Lower lobe of right lung (tissue), 2 donors: ENCODE data around the gene ADGRL3. TPM values are rescaled to one million over a fixed set of nuclear protein-coding genes. Genes with fewer than 3 reads are reported as not detected.

Experiments
- ATAC-seq, 2 donors: fragments of 200-7000 bp; cut with Tn5 transposase; one replicate each; pipeline ENCODE4 v1.9.1; 2020 to 2022; ENCODE audit warnings: mild to moderate bottlenecking in 2 of 2, moderate library complexity in 2 of 2
- DNase-seq: peaks from one replicate; pipeline ENCODE4 v3.0.0-alpha.2; 2020
- H3K27ac ChIP-seq: fragments of 200-600 bp; one replicate; pipeline ENCODE4 v1.8.0; 2022
- H3K27me3 ChIP-seq: fragments of 200-600 bp; one replicate; pipeline ENCODE4 v1.8.0; 2022; ENCODE audit warnings: low read depth
- H3K36me3 ChIP-seq: fragments of 200-600 bp; one replicate; pipeline ENCODE4 v1.8.0; 2022; ENCODE audit warnings: mild to moderate bottlenecking
- H3K4me1 ChIP-seq: fragments of 200-600 bp; one replicate; pipeline ENCODE4 v1.8.0; 2022
- H3K4me3 ChIP-seq: fragments of 200-600 bp; one replicate; pipeline ENCODE4 v1.8.0; 2022; ENCODE audit warnings: mild to moderate bottlenecking
- H3K9me3 ChIP-seq: fragments of 200-600 bp; one replicate; pipeline ENCODE4 v1.8.0; 2022
- CTCF ChIP-seq: fragments of 200-600 bp; IDR thresholded peaks from one replicate; pipeline ENCODE4 v1.8.0; 2022; ENCODE audit warnings: antibody characterized with exemption, mild to moderate bottlenecking
- intact Hi-C: fragments of 100-400 bp; cut with DNase I; formaldehyde crosslinking; loops from one replicate; pipeline ENCODE4 v1.11.0; 2022
- total RNA-seq: library from RNA; stranded (reverse); fragmentation: NEBNext Ultra II Directional; extraction: Animal tissue kit (Norgen Biotek cat#: 25700); gene quantifications from one replicate; pipeline ENCODE4 v1.2.1, GENCODE V29; 2021
- donor health status: DM: no; HTN: yes; CAD: no; lungs with severe emphysema.

The ADGRL3 gene
- total RNA-seq, 1 donor from 2014 or later = 6.0 TPM

GRCh38 chr4:61666244-61666643, 466.1 kb downstream of the ADGRL3 start:
- Histone ChIP-seq H3K36me3 (no peaks in the 10 kb centered on the region), H3K27me3 (no peaks in the 10 kb centered on the region), H3K9me3 (no peaks in the 10 kb centered on the region), H3K4me1 (no peaks in the 10 kb centered on the region), H3K27ac (no peak overlapping the region), H3K4me3 (no peak overlapping the region)
- TF ChIP-seq CTCF = no peak
- ATAC-seq (no peak), DNase-seq (no peak)
- intact Hi-C loops = no loop called here

- TF ChIP-seq CTCF = no peak
- H3K4me1 ChIP-seq = no peaks in the 10 kb centered on the region
- no peaks in the 10 kb centered on the region for H3K36me3 ChIP-seq
- DNase-seq (no peak), ATAC-seq (no peak)
- H3K27ac ChIP-seq = no peak overlapping the region
- intact Hi-C loops = no loop called here
- no peaks in the 10 kb centered on the region for H3K27me3 ChIP-seq
- H3K9me3 ChIP-seq = no peaks in the 10 kb centered on the region
- no peak overlapping the region for H3K4me3 ChIP-seq
Measured at GRCh38 chr4:61671599-61671998, 471.5 kb downstream of the ADGRL3 start.

DNA sequence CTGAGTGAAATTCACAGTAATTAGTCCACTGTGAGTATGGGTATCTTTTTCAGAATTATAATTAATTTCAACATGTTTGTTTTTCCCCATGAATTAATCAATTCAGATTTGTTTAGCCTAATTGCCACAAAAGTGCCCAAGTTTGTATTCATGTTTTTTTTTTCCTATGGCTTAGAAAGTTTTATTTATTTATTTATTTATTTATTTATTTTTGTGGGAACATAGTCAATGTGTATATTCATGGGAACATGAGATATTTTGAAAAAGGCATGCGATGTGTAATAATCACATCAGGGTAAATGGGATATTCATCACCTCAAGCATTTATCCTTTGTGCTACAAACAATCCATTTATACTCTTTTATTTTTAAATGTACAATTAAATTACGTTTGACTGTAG, 475.3 kb downstream of the ADGRL3 start:
- ATAC-seq (no peak), DNase-seq (no peak)

GRCh38 chr4:61678297-61678696, 478.2 kb downstream of the ADGRL3 start:
- H3K36me3 ChIP-seq = no peaks in the 10 kb centered on the region
- no peaks in the 10 kb centered on the region for H3K4me1 ChIP-seq
- intact Hi-C loops = no loop called here
- H3K4me3 ChIP-seq = no peak overlapping the region
- H3K27me3 ChIP-seq = no peaks in the 10 kb centered on the region
- no peak for ATAC-seq
- no peaks in the 10 kb centered on the region for H3K9me3 ChIP-seq
- no peak overlapping the region for H3K27ac ChIP-seq
- TF ChIP-seq CTCF = no peak
- no peak for DNase-seq

More for the DNA sequence above, 475.3 kb downstream of the ADGRL3 start:
- intact Hi-C loops = no loop called here
- TF ChIP-seq CTCF = no peak
- Histone ChIP-seq H3K4me1 (no peaks in the 10 kb centered on the region), H3K27me3 (no peaks in the 10 kb centered on the region), H3K4me3 (no peak overlapping the region), H3K27ac (no peak overlapping the region), H3K9me3 (no peaks in the 10 kb centered on the region), H3K36me3 (no peaks in the 10 kb centered on the region)

DNA sequence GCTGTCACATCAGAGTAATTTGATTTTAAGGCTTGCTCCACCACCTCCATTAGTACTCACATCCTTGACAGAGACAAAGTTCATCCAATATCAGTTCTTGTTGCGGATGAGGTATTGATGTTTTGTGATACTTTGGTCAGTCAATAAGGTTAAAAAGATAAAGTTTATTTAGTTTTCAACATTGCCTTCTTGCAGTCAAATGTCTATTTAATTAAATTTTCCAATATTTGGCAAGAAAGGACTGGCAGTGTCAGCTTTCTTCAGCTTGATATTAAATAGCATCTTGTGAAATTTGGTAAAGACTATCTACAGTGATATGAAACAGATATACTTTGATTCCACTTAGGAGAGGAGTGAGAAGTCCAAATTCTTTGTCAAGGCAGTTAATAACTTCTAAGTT, 493.4 kb downstream of the ADGRL3 start:
- Histone ChIP-seq H3K4me3 (no peak overlapping the region), H3K27ac (no peak overlapping the region), H3K36me3 (no peaks in the 10 kb centered on the region), H3K4me1 (no peaks in the 10 kb centered on the region), H3K27me3 (no peaks in the 10 kb centered on the region), H3K9me3 (no peaks in the 10 kb centered on the region)
- intact Hi-C loops = no loop called here
- DNase-seq = no peak
- TF ChIP-seq CTCF = no peak
- ATAC-seq = no peak

DNA sequence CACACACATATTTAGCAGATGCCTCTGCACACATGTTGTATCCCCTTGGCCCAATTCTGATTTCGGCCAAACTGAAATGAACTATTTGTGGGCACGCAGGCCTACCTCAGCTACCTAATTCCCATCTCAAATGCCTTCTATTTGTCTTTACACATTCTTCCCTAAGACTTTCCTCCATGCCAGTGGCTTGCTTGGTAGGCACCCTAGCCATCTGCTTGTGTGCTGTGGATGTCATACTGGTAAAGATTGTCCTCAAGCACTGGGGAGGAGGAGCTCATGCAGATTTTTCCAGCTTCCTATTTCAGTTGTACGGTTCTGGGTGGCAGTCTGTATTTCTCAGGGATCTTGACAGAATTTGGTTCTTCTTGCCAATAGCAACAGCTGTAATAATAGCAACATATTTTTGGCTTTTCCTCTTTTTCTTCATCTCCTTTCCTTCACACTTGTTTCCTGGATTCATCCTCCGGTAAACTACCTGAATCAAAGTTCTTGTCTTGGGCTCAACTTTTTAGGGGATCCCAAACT, 514.3 kb downstream of the ADGRL3 start:
- Histone ChIP-seq H3K27ac (no peak overlapping the region), H3K36me3 (no peaks in the 10 kb centered on the region), H3K27me3 (no peaks in the 10 kb centered on the region), H3K9me3 (no peaks in the 10 kb centered on the region), H3K4me1 (no peaks in the 10 kb centered on the region), H3K4me3 (no peak overlapping the region)
- DNase-seq (no peak), ATAC-seq (no peak)
- no peak for TF ChIP-seq CTCF
- intact Hi-C loops = no loop called here
